ENCODE results near the gene EEF1G.

DNA sequence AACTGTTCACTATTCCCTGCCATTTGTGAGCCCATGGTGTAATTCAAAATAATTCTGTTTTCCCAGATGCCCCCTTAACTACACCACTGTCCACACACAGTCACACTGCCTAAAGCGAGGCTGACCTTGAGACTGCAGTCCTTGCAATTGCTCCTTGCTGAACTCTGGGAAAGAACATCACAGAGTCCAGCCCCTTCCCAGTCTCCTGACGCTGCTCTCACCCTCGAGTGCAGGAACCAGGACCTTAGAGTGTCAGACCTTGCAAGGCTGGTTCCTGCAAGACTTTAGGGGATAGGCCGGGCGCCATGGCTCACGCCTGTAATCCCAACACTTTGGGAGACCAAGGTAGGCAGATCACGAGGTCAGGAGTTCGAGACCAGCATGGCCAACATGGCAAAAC lies 60.7 kb downstream of the EEF1G start:
- TF ChIP-seq, protein P1, sequence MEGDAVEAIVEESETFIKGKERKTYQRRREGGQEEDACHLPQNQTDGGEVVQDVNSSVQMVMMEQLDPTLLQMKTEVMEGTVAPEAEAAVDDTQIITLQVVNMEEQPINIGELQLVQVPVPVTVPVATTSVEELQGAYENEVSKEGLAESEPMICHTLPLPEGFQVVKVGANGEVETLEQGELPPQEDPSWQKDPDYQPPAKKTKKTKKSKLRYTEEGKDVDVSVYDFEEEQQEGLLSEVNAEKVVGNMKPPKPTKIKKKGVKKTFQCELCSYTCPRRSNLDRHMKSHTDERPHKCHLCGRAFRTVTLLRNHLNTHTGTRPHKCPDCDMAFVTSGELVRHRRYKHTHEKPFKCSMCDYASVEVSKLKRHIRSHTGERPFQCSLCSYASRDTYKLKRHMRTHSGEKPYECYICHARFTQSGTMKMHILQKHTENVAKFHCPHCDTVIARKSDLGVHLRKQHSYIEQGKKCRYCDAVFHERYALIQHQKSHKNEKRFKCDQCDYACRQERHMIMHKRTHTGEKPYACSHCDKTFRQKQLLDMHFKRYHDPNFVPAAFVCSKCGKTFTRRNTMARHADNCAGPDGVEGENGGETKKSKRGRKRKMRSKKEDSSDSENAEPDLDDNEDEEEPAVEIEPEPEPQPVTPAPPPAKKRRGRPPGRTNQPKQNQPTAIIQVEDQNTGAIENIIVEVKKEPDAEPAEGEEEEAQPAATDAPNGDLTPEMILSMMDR (IDR thresholded peaks at IDR 0.05; ENCODE audit: low read depth, low read length, poor library complexity, severe bottlenecking) = no peak
- TF ChIP-seq EZH2phosphoT487 (IDR thresholded peaks at IDR 0.05; ENCODE audit: borderline replicate concordance, low read length) = no peak
